ENCODE measurements around the gene NDUFA11. TPM values are rescaled to one million over a fixed set of nuclear protein-coding genes. Genes with fewer than 3 reads are reported as not detected.

Gene NDUFA11
- total and polyA plus RNA-seq, 2 of the 13 experiments (the other 11 are each of a cell fraction or from before 2014, with no cell fraction given), result 286 to 378 TPM

- TF ChIP-seq NR2C2 (CRISPR knock-in tag; IDR thresholded peaks at IDR 0.05; ENCODE audit: borderline replicate concordance), result peak; percentile 84
- no peak for TF ChIP-seq SETDB1 (CRISPR knock-in tag; IDR thresholded peaks at IDR 0.05; ENCODE audit: borderline replicate concordance)
- TF ChIP-seq HMGA1 (CRISPR knock-in tag; conservative IDR thresholded peaks at IDR 0.05), result no peak
- TF ChIP-seq, protein P1, sequence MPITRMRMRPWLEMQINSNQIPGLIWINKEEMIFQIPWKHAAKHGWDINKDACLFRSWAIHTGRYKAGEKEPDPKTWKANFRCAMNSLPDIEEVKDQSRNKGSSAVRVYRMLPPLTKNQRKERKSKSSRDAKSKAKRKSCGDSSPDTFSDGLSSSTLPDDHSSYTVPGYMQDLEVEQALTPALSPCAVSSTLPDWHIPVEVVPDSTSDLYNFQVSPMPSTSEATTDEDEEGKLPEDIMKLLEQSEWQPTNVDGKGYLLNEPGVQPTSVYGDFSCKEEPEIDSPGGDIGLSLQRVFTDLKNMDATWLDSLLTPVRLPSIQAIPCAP (CRISPR knock-in tag; IDR thresholded peaks at IDR 0.05; ENCODE audit: low read depth), result no peak
- TF ChIP-seq ZNF510 (CRISPR knock-in tag; IDR thresholded peaks at IDR 0.05; ENCODE audit: low read depth), result peak; percentile 84; the same call in 1 of the 2 replicates
- TF ChIP-seq HNRNPK (IDR thresholded peaks at IDR 0.05; ENCODE audit: low read depth, low read length, poor library complexity, severe bottlenecking), result no peak
- TF ChIP-seq ZNF3 (CRISPR knock-in tag; IDR thresholded peaks at IDR 0.05), result 0 out of 2 replicates have a peak, but pooled peaks have one; percentile 73
- TF ChIP-seq NFYB (CRISPR knock-in tag; IDR thresholded peaks at IDR 0.05), result 0 out of 2 replicates have a peak, but pooled peaks have one; percentile 19
- TF ChIP-seq DNMT3B (CRISPR knock-in tag; conservative IDR thresholded peaks at IDR 0.05), result no peak
- peak; percentile 53 for TF ChIP-seq ZNF263 (CRISPR knock-in tag; IDR thresholded peaks at IDR 0.05)
- no peak for TF ChIP-seq SMAD1 (CRISPR knock-in tag; IDR thresholded peaks at IDR 0.05; ENCODE audit: borderline replicate concordance, low read depth)
- TF ChIP-seq CCDC6 (CRISPR knock-in tag; IDR thresholded peaks at IDR 0.05), result peak; percentile 96; the same call in 1 of the 2 replicates
- no peak for TF ChIP-seq ZNF790 (CRISPR knock-in tag; IDR thresholded peaks at IDR 0.05; ENCODE audit: borderline replicate concordance)
- no peak for TF ChIP-seq MIER2 (CRISPR knock-in tag; IDR thresholded peaks at IDR 0.05)
- peak; percentile 32; the same call in 1 of the 2 replicates for TF ChIP-seq ZKSCAN1 (IDR thresholded peaks at IDR 0.05; ENCODE audit: low read length)
- TF ChIP-seq ZNF550 (CRISPR knock-in tag; IDR thresholded peaks at IDR 0.05; ENCODE audit: borderline replicate concordance), result no peak
- TF ChIP-seq ZNF530 (CRISPR knock-in tag; IDR thresholded peaks at IDR 0.05; ENCODE audit: low read depth), result no peak
- TF ChIP-seq, protein P2, sequence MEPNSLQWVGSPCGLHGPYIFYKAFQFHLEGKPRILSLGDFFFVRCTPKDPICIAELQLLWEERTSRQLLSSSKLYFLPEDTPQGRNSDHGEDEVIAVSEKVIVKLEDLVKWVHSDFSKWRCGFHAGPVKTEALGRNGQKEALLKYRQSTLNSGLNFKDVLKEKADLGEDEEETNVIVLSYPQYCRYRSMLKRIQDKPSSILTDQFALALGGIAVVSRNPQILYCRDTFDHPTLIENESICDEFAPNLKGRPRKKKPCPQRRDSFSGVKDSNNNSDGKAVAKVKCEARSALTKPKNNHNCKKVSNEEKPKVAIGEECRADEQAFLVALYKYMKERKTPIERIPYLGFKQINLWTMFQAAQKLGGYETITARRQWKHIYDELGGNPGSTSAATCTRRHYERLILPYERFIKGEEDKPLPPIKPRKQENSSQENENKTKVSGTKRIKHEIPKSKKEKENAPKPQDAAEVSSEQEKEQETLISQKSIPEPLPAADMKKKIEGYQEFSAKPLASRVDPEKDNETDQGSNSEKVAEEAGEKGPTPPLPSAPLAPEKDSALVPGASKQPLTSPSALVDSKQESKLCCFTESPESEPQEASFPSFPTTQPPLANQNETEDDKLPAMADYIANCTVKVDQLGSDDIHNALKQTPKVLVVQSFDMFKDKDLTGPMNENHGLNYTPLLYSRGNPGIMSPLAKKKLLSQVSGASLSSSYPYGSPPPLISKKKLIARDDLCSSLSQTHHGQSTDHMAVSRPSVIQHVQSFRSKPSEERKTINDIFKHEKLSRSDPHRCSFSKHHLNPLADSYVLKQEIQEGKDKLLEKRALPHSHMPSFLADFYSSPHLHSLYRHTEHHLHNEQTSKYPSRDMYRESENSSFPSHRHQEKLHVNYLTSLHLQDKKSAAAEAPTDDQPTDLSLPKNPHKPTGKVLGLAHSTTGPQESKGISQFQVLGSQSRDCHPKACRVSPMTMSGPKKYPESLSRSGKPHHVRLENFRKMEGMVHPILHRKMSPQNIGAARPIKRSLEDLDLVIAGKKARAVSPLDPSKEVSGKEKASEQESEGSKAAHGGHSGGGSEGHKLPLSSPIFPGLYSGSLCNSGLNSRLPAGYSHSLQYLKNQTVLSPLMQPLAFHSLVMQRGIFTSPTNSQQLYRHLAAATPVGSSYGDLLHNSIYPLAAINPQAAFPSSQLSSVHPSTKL (CRISPR knock-in tag; IDR thresholded peaks at IDR 0.05), result peak; percentile 98
- peak; percentile 78 for TF ChIP-seq TBX3 (IDR thresholded peaks at IDR 0.05; ENCODE audit: borderline replicate concordance)
- TF ChIP-seq RFXAP (CRISPR knock-in tag; IDR thresholded peaks at IDR 0.05; ENCODE audit: borderline replicate concordance), result peak; percentile 72
- peak; percentile 99 for TF ChIP-seq PAXIP1 (CRISPR knock-in tag; conservative IDR thresholded peaks at IDR 0.05)
- TF ChIP-seq, protein P3, sequence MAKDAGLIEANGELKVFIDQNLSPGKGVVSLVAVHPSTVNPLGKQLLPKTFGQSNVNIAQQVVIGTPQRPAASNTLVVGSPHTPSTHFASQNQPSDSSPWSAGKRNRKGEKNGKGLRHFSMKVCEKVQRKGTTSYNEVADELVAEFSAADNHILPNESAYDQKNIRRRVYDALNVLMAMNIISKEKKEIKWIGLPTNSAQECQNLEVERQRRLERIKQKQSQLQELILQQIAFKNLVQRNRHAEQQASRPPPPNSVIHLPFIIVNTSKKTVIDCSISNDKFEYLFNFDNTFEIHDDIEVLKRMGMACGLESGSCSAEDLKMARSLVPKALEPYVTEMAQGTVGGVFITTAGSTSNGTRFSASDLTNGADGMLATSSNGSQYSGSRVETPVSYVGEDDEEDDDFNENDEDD (CRISPR knock-in tag; IDR thresholded peaks at IDR 0.05; ENCODE audit: borderline replicate concordance), result peak; percentile 31; the same call in 1 of the 2 replicates
Observed at GRCh38 chr19:5870986-5871394, 32.6 kb downstream of the NDUFA11 start (continued).
